ENCODE measurements around the gene PPY. TPM values are rescaled to one million over a fixed set of nuclear protein-coding genes. Genes with fewer than 3 reads are reported as not detected.
"Not testable (repeated sequence)": the region's sequence is repeated elsewhere in the genome, so short reads cannot be mapped to it uniquely, and the experiment has no call there.

The PPY gene
- total RNA-seq, 6 experiments from 2014 or later = not detected

- no peak overlapping the region for H3K27ac ChIP-seq
- TF ChIP-seq POLR2A (IDR thresholded peaks at IDR 0.05) (no peak), CTCF (IDR thresholded peaks at IDR 0.05) (no peak)
- DNase-seq (no peak), ATAC-seq (no peak)
- no peaks in the 10 kb centered on the region for H3K9me3 ChIP-seq
- no peaks in the 10 kb centered on the region for H3K36me3 ChIP-seq
- intact Hi-C loops (cut with DNase I) = no loop called here
- no peaks in the 10 kb centered on the region for H3K27me3 ChIP-seq
- H3K4me1 ChIP-seq = no peaks in the 10 kb centered on the region
- H3K4me3 ChIP-seq = no peak overlapping the region
- WGBS (ENCODE audit: insufficient coverage, low coverage, low lambda C conversion rate, missing lambda C conversion rate) = 63% methylated on average over 3 of the region's 3 CpGs
Observed at GRCh38 chr17:43966276-43966675, 24.0 kb upstream of the PPY start.

GRCh38 chr17:43962479-43962878, 20.2 kb upstream of the PPY start:
- WGBS (ENCODE audit: insufficient coverage, low coverage, low lambda C conversion rate, missing lambda C conversion rate) = 59% methylated on average over 5 of the region's 7 CpGs
- intact Hi-C loops (cut with DNase I) = no loop called here
- TF ChIP-seq CTCF (IDR thresholded peaks at IDR 0.05) (no peak), POLR2A (IDR thresholded peaks at IDR 0.05) (no peak)
- H3K36me3 ChIP-seq = no peaks in the 10 kb centered on the region
- H3K9me3 ChIP-seq = no peaks in the 10 kb centered on the region
- H3K27ac ChIP-seq = no peak overlapping the region
- H3K4me3 ChIP-seq = no peak overlapping the region
- H3K27me3 ChIP-seq = no peaks in the 10 kb centered on the region
- no peak for DNase-seq
- no peak for ATAC-seq
- H3K4me1 ChIP-seq = no peaks in the 10 kb centered on the region

- Histone ChIP-seq H3K4me3 (no peak overlapping the region), H3K9me3 (no peaks in the 10 kb centered on the region), H3K36me3 (no peaks in the 10 kb centered on the region), H3K27me3 (no peaks in the 10 kb centered on the region), H3K4me1 (no peaks in the 10 kb centered on the region), H3K27ac (no peak overlapping the region)
- TF ChIP-seq CTCF (IDR thresholded peaks at IDR 0.05) = no peak
- ATAC-seq (no peak), DNase-seq (no peak)
- intact Hi-C loops (cut with DNase I) = no loop called here
- WGBS (ENCODE audit: insufficient coverage, low coverage, low lambda C conversion rate, missing lambda C conversion rate) = 88% methylated on average over 2 of the region's 2 CpGs
Observed at GRCh38 chr17:43961954-43962353, 19.7 kb upstream of the PPY start.

- H3K4me1 ChIP-seq; H3K9me3 ChIP-seq; H3K4me3 ChIP-seq; ATAC-seq; H3K36me3 ChIP-seq; intact Hi-C loops (cut with DNase I); H3K27me3 ChIP-seq; DNase-seq; H3K27ac ChIP-seq: not testable (repeated sequence)
- 95% methylated on average over 4 of the region's 6 CpGs for WGBS (ENCODE audit: insufficient coverage, low coverage, low lambda C conversion rate, missing lambda C conversion rate)
Observed at GRCh38 chr17:43961292-43961691, 19.0 kb upstream of the PPY start.

- H3K27me3 ChIP-seq = no peaks in the 10 kb centered on the region
- 52% methylated on average over 2 of the region's 2 CpGs for WGBS (ENCODE audit: insufficient coverage, low coverage, low lambda C conversion rate, missing lambda C conversion rate)
- H3K9me3 ChIP-seq = no peaks in the 10 kb centered on the region
- H3K27ac ChIP-seq = no peak overlapping the region
- no peaks in the 10 kb centered on the region for H3K4me1 ChIP-seq
- no peak for ATAC-seq
- intact Hi-C loops (cut with DNase I) = no loop called here
- no peak for DNase-seq
- TF ChIP-seq CTCF (IDR thresholded peaks at IDR 0.05) = no peak
- TF ChIP-seq POLR2A (IDR thresholded peaks at IDR 0.05) = no peak
- no peak overlapping the region for H3K4me3 ChIP-seq
- no peaks in the 10 kb centered on the region for H3K36me3 ChIP-seq
Observed at GRCh38 chr17:43958748-43959352, 16.6 kb upstream of the PPY start.
